Liver (tissue), 9 donors: Measurements from ENCODE around the gene EIF4E3. TPM values are rescaled to one million over a fixed set of nuclear protein-coding genes. Genes with fewer than 3 reads are reported as not detected.

ENCODE experiments used
- DNase-seq: peaks from one replicate; pipeline ENCODE4 v3.0.0-alpha.2; 2017; ENCODE audit warnings: low spot score
- H3K27ac ChIP-seq, 2 donors: one replicate each; pipeline ENCODE4 v1.7.0; 2013; ENCODE audit warnings: inconsistent platforms in 2 of 2, low read length in 2 of 2, control low read depth in 1 of 2, low read depth in 1 of 2, mild to moderate bottlenecking in 1 of 2
- H3K27me3 ChIP-seq, 4 donors: one replicate each; pipeline versions ENCODE4 v1.6.1 to v1.7.0; 2013; ENCODE audit warnings: low read length in 3 of 4, inconsistent platforms in 1 of 4, mild to moderate bottlenecking in 1 of 4, moderate library complexity in 1 of 4; ENCODE audit not compliant: control insufficient read depth in 4 of 4, insufficient read depth in 4 of 4
- H3K36me3 ChIP-seq, 4 donors: one replicate each; pipeline versions ENCODE4 v1.6.1 to v1.7.0; 2013; ENCODE audit warnings: low read length in 3 of 4, mild to moderate bottlenecking in 3 of 4, low read depth in 1 of 4, moderate library complexity in 1 of 4; ENCODE audit not compliant: control insufficient read depth in 4 of 4, insufficient read depth in 3 of 4
- H3K4me1 ChIP-seq, 4 donors: one replicate each; pipeline versions ENCODE4 v1.6.1 to v1.7.0; 2013; ENCODE audit warnings: low read length in 3 of 4, mild to moderate bottlenecking in 3 of 4, moderate library complexity in 1 of 4; ENCODE audit not compliant: control insufficient read depth in 4 of 4, insufficient read depth in 4 of 4
- H3K4me3 ChIP-seq, 3 donors: one replicate each; pipeline versions ENCODE4 v1.6.1 to v1.7.0; 2013; ENCODE audit warnings: low read length in 3 of 3, control low read depth in 1 of 3, low read depth in 1 of 3, mild to moderate bottlenecking in 1 of 3
- H3K9ac ChIP-seq, 2 donors: one replicate each; pipeline ENCODE4 v1.7.0; 2013; ENCODE audit warnings: low read length in 2 of 2, mild to moderate bottlenecking in 2 of 2, moderate library complexity in 2 of 2, control low read depth in 1 of 2, low read depth in 1 of 2
- H3K9me3 ChIP-seq, 4 donors: one replicate each; pipeline versions ENCODE4 v1.6.1 to v1.7.0; 2013; ENCODE audit warnings: low read length in 3 of 4; ENCODE audit not compliant: control insufficient read depth in 4 of 4
- ATF3 ChIP-seq: IDR thresholded peaks from 2 replicates; pipeline ENCODE4 v1.6.1; 2016; ENCODE audit warnings: antibody characterized with exemption
- CTCF ChIP-seq: fragments of 150-350 bp; IDR thresholded peaks from 2 replicates; pipeline ENCODE4 v1.5.1; 2017; ENCODE audit warnings: improper control_type of control experiment, low read depth, low read length; ENCODE audit not compliant: missing input control
- FOXA2 ChIP-seq: IDR thresholded peaks from 2 replicates; pipeline ENCODE4 v1.6.1; 2016; ENCODE audit warnings: antibody characterized with exemption
- GABPA ChIP-seq, 2 donors: IDR thresholded peaks in 1 of 2; conservative IDR thresholded peaks in 1 of 2; 2 replicates each; pipeline ENCODE4 v1.6.1; 2016; ENCODE audit warnings: antibody characterized with exemption in 2 of 2, mild to moderate bottlenecking in 1 of 2, moderate library complexity in 1 of 2
- HNF4A ChIP-seq, 2 donors: conservative IDR thresholded peaks; 2 replicates each; pipeline ENCODE4 v1.6.1; 2016; ENCODE audit warnings: antibody characterized with exemption in 2 of 2, mild to moderate bottlenecking in 2 of 2
- JUND ChIP-seq, 2 donors: IDR thresholded peaks; 2 replicates each; pipeline ENCODE4 v1.6.1; 2016; ENCODE audit warnings: antibody characterized with exemption in 2 of 2
- MAX ChIP-seq: IDR thresholded peaks from 2 replicates; pipeline ENCODE4 v1.6.1; 2016; ENCODE audit warnings: antibody characterized with exemption
- NR2F2 ChIP-seq: IDR thresholded peaks from 2 replicates; pipeline ENCODE4 v1.6.1; 2016; ENCODE audit warnings: antibody characterized with exemption
- RAD21 ChIP-seq, 2 donors: IDR thresholded peaks; 2 replicates each; pipeline ENCODE4 v1.6.1; 2016; ENCODE audit warnings: antibody characterized with exemption in 2 of 2, mild to moderate bottlenecking in 2 of 2
- RXRA ChIP-seq, 2 donors: IDR thresholded peaks; 2 replicates each; pipeline ENCODE4 v1.6.1; 2017 to 2018; ENCODE audit warnings: antibody characterized with exemption in 2 of 2, mild to moderate bottlenecking in 1 of 2
- TAF1 ChIP-seq: conservative IDR thresholded peaks from 2 replicates; pipeline ENCODE4 v1.6.1; 2016; ENCODE audit warnings: antibody characterized with exemption, mild to moderate bottlenecking
- YY1 ChIP-seq: IDR thresholded peaks from 2 replicates; pipeline ENCODE4 v1.6.1; 2016; ENCODE audit warnings: antibody characterized with exemption, mild to moderate bottlenecking
- WGBS: extraction: QIAGEN DNeasy Blood & Tissue Kit; methylation state at CpG from one replicate; pipeline ENCODE4 v1.1.7; 2013; 5-methylcytosine and 5-hydroxymethylcytosine counted together
- polyA plus RNA-seq, 2 donors: library from polyadenylated mRNA; stranded (reverse) in 1 of 2; unstranded in 1 of 2; fragments of 200-250 nt in 1 of 2; fragments of >200 nt in 1 of 2; fragmentation: Nextera tagmentation in 1 of 2; extraction: Ambion mirVana in 1 of 2; gene quantifications; one replicate each; pipeline versions ENCODE4 v1.2.1 to v1.2.3, GENCODE V29; 2013 to 2015
- total RNA-seq, 2 donors: library from RNA; depleted of rRNA; stranded (reverse); fragments of >200 nt; gene quantifications; one replicate each; pipeline ENCODE4 v1.2.3, GENCODE V29; 2014
- TF ChIP-seq, protein P1 (sequence below): IDR thresholded peaks from 2 replicates; pipeline ENCODE4 v1.6.1; 2016; ENCODE audit warnings: antibody characterized with exemption
- donor health status: healthy.
- donor health status: healthy.
- donor health status: healthy.
- donor health status: healthy.
- donor health status: healthy.

The EIF4E3 gene
- total and polyA plus RNA-seq, 4 donors = 1.1 to 4.0 (median 2.6) TPM

GRCh38 chr3:71693641-71694040 lies 31.6 kb downstream of the EIF4E3 start (continued):
- no peak for TF ChIP-seq MAX
- no peak for TF ChIP-seq RXRA (IDR thresholded peaks at IDR 0.05)

DNA sequence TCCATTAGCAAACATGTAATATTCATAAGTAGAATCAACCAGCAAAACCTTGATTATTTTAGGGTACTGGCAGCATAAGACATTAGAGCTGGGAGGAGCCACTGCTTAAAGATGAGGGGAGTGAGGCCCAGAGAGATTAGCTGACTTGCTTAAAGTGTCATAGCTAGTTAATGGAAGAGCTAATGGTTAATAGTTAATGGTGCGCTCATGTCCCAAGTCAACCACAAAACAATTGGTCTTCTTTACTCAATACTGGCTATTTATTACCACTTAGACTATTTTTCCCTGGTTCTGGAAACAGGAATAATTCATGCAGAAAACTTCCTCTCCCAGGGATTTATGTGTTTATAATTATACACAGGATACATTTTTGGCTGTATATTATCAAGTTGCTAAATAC lies 33.1 kb downstream of the EIF4E3 start:
- H3K4me1 ChIP-seq = peaks cover 0 to 16% (median 11%) of the 10 kb centered on the region in 4 donors
- H3K27me3 ChIP-seq = no peaks in the 10 kb centered on the region
- no peak for DNase-seq
- no peak overlapping the region for H3K4me3 ChIP-seq
- H3K9ac ChIP-seq = no peak overlapping the region
- no peaks in the 10 kb centered on the region for H3K36me3 ChIP-seq
- 97% methylated on average over 1 of the region's 1 CpG for WGBS
- H3K27ac ChIP-seq = no peak overlapping the region
- no peaks in the 10 kb centered on the region for H3K9me3 ChIP-seq
- TF ChIP-seq YY1 (no peak), TAF1 (no peak), HNF4A (conservative IDR thresholded peaks at IDR 0.05) (no peak)
- TF ChIP-seq, protein P1, sequence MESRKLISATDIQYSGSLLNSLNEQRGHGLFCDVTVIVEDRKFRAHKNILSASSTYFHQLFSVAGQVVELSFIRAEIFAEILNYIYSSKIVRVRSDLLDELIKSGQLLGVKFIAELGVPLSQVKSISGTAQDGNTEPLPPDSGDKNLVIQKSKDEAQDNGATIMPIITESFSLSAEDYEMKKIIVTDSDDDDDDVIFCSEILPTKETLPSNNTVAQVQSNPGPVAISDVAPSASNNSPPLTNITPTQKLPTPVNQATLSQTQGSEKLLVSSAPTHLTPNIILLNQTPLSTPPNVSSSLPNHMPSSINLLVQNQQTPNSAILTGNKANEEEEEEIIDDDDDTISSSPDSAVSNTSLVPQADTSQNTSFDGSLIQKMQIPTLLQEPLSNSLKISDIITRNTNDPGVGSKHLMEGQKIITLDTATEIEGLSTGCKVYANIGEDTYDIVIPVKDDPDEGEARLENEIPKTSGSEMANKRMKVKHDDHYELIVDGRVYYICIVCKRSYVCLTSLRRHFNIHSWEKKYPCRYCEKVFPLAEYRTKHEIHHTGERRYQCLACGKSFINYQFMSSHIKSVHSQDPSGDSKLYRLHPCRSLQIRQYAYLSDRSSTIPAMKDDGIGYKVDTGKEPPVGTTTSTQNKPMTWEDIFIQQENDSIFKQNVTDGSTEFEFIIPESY = no peak

GRCh38 chr3:71690341-71690841 lies 34.8 kb downstream of the EIF4E3 start:
- Histone ChIP-seq H3K27ac (no peak overlapping the region), H3K9ac (no peak overlapping the region), H3K27me3 (no peaks in the 10 kb centered on the region), H3K4me1 (peaks cover 0 to 12% (median 9%) of the 10 kb centered on the region in 4 donors), H3K36me3 (no peaks in the 10 kb centered on the region), H3K9me3 (no peaks in the 10 kb centered on the region), H3K4me3 (no peak overlapping the region)
- 66% methylated on average over 4 of the region's 4 CpGs for WGBS
- TF ChIP-seq MAX (no peak), YY1 (no peak), RXRA (IDR thresholded peaks at IDR 0.05) (peak in 1 of 2 donors; percentile 10), ATF3 (no peak), FOXA2 (no peak), RAD21 (IDR thresholded peaks at IDR 0.05) (no peak), CTCF (no peak), NR2F2 (peak; percentile 13), GABPA (IDR thresholded peaks at IDR 0.05 in 1 of 2, conservative IDR thresholded peaks at IDR 0.05 in 1 of 2) (no peak), JUND (IDR thresholded peaks at IDR 0.05) (no peak), HNF4A (conservative IDR thresholded peaks at IDR 0.05) (no peak)
- TF ChIP-seq, protein P1 = no peak
- no peak for DNase-seq
